Measurements from ENCODE around the gene UROC1. TPM values are rescaled to one million over a fixed set of nuclear protein-coding genes. Genes with fewer than 3 reads are reported as not detected.

UROC1 gene
- total and polyA plus RNA-seq, 2 donors from 2014 or later = not detected

GRCh38 chr3:126550488-126551051 is 33.0 kb upstream of the UROC1 start:
- H3K9ac ChIP-seq (ENCODE audit: low read length in 3 of 3) = no peak overlapping the region
- FAIRE-seq (no peak), DNase-seq (peak in 3 of 5 donors; percentile 4 to 72 (median 22))
- no peaks in the 10 kb centered on the region for H3K36me3 ChIP-seq (ENCODE audit: control insufficient read depth in 2 of 3, insufficient read depth in 3 of 3, low read length in 3 of 3)
- H3K27me3 ChIP-seq (ENCODE audit: control insufficient read depth, insufficient read depth, low read length) = no peaks in the 10 kb centered on the region
- H3K4me3 ChIP-seq (ENCODE audit: low read length in 3 of 3) = no peak overlapping the region
- H3K9me3 ChIP-seq (ENCODE audit: control insufficient read depth in 2 of 3, insufficient read depth in 1 of 3, low read length in 3 of 3) = no peaks in the 10 kb centered on the region
- no peak for TF ChIP-seq CTCF (IDR thresholded peaks at IDR 0.05; ENCODE audit: borderline replicate concordance, extremely low read depth, insufficient read depth)
- no peak overlapping the region for H3K27ac ChIP-seq (ENCODE audit: low read depth in 2 of 2, low read length in 2 of 2)
- no peaks in the 10 kb centered on the region for H3K4me1 ChIP-seq (ENCODE audit: control insufficient read depth in 2 of 3, insufficient read depth in 2 of 3, low read depth in 1 of 3, low read length in 3 of 3)
- intact Hi-C loops (cut with DNase I) = no loop called here

GRCh38 chr3:126549861-126550487 is 32.4 kb upstream of the UROC1 start:
- no peak overlapping the region for H3K9ac ChIP-seq (ENCODE audit: low read length in 3 of 3)
- no peak overlapping the region for H3K4me3 ChIP-seq (ENCODE audit: low read length in 3 of 3)
- no peaks in the 10 kb centered on the region for H3K27me3 ChIP-seq (ENCODE audit: control insufficient read depth, insufficient read depth, low read length)
- intact Hi-C loops (cut with DNase I) = no loop called here
- peak in 2 of 5 donors; percentile 27 to 62 for DNase-seq
- H3K27ac ChIP-seq (ENCODE audit: low read depth in 2 of 2, low read length in 2 of 2) = no peak overlapping the region
- TF ChIP-seq CTCF (IDR thresholded peaks at IDR 0.05; ENCODE audit: borderline replicate concordance, extremely low read depth, insufficient read depth) = no peak
- no peak for FAIRE-seq
- no peaks in the 10 kb centered on the region for H3K4me1 ChIP-seq (ENCODE audit: control insufficient read depth in 2 of 3, insufficient read depth in 2 of 3, low read depth in 1 of 3, low read length in 3 of 3)
- no peaks in the 10 kb centered on the region for H3K36me3 ChIP-seq (ENCODE audit: control insufficient read depth in 2 of 3, insufficient read depth in 3 of 3, low read length in 3 of 3)
- H3K9me3 ChIP-seq (ENCODE audit: control insufficient read depth in 2 of 3, insufficient read depth in 1 of 3, low read length in 3 of 3) = no peaks in the 10 kb centered on the region

GRCh38 chr3:126548556-126549466 is 31.2 kb upstream of the UROC1 start:
- FAIRE-seq = no peak

More at GRCh38 chr3:126548556-126549466, 31.2 kb upstream of the UROC1 start:
- Histone ChIP-seq H3K4me3 (ENCODE audit: low read length in 3 of 3) (no peak overlapping the region), H3K27me3 (ENCODE audit: control insufficient read depth, insufficient read depth, low read length) (no peaks in the 10 kb centered on the region), H3K36me3 (ENCODE audit: control insufficient read depth in 2 of 3, insufficient read depth in 3 of 3, low read length in 3 of 3) (no peaks in the 10 kb centered on the region), H3K9me3 (ENCODE audit: control insufficient read depth in 2 of 3, insufficient read depth in 1 of 3, low read length in 3 of 3) (no peaks in the 10 kb centered on the region), H3K9ac (ENCODE audit: low read length in 3 of 3) (no peak overlapping the region), H3K27ac (ENCODE audit: low read depth in 2 of 2, low read length in 2 of 2) (no peak overlapping the region), H3K4me1 (ENCODE audit: control insufficient read depth in 2 of 3, insufficient read depth in 2 of 3, low read depth in 1 of 3, low read length in 3 of 3) (no peaks in the 10 kb centered on the region)
- TF ChIP-seq CTCF (IDR thresholded peaks at IDR 0.05; ENCODE audit: borderline replicate concordance, extremely low read depth, insufficient read depth) = no peak
- intact Hi-C loops (cut with DNase I) = no loop called here
- DNase-seq = peak in 2 of 5 donors; percentile 14 to 34
